NCI-H2107 treated with DMSO at 0.1 percent for 48 hours (cell line): ENCODE measurements around the gene CDH13.

ENCODE experiments used
- DNase-seq: peaks from one replicate; lab custom pipeline; 2025; ENCODE audit not compliant: unreplicated experiment; lab: John Stamatoyannopoulos, UW

Gene CDH13

GRCh38 chr16:83626676-83627075 lies 999.9 kb downstream of the CDH13 start:
- DNase-seq, result no peak

- DNase-seq, result no peak
These were observed 1001.2 kb downstream of the CDH13 start for GRCh38 chr16:83627996-83628395.

GRCh38 chr16:83629426-83629825 lies 1002.7 kb downstream of the CDH13 start:
- DNase-seq, result no peak

GRCh38 chr16:83629836-83630235 lies 1003.1 kb downstream of the CDH13 start:
- no peak for DNase-seq

GRCh38 chr16:83630979-83631378 lies 1004.2 kb downstream of the CDH13 start:
- DNase-seq, result no peak

GRCh38 chr16:83633286-83633685 lies 1006.5 kb downstream of the CDH13 start:
- no peak for DNase-seq

DNA sequence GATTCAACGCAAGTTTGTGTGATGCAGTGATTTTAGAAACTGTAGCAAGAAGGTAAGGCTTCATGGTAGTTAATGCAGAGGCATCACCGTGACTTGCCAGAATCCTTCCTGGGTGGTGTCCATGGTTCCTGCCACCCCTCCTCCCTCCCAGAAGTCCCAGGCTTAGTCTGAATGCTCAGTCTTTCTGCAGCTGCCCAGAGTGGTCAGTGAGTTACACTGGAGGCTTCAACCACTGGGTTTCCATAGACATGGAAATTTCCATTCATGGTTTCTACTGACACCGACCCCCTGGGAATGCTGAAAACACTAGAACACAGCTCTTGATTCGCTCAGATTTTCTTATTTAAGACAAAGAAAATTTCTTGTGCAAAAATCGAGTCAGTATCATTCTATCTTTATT lies 1021.6 kb downstream of the CDH13 start:
- DNase-seq, result no peak

DNA sequence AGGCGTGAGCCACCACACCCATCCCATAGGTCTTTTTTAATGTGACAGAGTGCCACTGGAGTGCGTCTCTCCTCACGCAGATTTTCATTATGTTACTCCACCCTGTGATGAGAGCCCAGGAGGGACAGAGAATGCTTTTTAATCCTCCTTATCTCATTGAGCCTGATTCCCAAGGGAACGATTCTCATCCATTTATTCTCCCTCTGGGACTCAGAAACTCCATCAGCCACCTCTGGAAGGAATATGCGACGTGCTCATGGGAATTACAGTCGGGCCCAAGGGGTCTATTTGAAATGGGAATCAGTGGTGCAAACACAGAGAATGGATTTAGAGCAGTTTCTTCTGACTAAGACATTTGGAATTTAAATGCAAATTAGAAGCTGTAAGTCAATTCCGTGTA lies 1025.1 kb downstream of the CDH13 start:
- DNase-seq, result no peak

DNA sequence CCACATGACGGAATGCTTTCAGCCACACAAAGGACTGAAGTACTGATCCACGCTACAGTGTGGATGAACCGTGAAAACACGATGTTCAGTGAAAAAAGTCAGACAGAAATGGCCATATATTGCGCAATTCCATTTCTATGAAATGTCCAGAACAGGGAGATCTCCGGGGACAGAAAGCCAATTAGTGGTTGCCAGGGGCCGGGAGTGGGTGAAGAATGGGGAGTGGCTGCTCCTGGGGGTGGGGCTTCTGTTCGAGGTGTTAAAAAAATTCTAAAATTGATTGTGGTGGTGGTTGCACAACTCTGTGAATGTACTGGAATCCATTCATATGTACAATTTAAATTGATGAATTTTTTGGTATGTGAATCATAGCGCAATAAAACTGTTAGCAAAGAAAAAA lies 1026.2 kb downstream of the CDH13 start:
- DNase-seq, result no peak

DNA sequence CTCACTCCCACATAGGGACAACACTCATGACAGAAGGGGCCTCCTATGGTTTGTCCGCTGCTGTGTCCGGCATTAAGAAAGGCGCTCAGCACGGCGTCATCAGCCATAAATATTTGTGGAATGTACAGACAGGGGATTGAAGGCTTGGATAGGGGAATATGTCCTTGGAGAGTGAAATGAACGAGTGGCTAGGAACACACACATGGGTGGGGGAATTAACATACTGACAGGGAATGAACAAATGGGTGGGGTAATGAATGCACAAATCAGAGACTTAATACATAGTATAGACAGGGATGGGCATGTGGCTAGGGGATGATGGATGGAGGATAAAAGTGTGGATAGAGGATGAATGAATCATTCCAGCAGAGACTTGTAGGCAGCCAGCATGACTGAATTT lies 1027.0 kb downstream of the CDH13 start:
- DNase-seq, result no peak

DNA sequence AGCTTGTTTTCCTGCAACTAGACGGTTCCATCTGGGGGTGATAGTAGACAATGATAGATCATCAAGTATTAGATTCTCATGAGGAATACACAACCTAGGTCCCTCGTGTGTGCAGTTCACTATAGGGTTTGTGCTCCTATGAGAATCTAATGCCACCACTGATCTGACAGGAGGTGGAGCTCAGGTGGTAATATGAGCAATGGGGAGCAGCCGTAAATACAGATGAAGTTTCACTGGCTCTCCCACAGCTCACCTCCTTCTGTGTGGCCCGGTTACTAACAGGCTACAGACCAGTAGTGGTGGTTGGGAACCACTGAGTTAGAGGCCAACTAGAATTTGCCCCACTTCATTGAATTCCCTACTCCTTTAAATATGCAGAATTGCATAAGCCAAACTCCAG lies 1033.5 kb downstream of the CDH13 start:
- no peak for DNase-seq

DNA sequence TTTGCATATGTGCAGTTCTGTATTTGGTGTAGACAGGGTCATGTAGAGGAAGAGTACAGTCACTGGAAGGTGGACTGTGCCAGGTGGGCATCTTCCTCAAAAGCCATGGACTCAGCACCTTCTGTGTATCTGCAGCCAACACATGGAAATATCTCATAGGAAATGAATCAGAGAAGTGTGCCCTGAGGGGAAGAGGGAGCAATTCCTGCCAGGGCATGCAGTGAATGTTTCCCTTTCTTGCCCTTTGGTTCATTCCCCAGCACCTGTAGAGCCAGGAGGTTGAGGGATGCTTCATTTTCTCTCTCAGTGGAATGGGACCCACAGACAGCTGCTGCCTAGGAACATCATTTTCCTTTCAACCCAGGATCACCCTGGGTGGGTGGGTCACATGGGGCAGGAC lies 1034.9 kb downstream of the CDH13 start:
- DNase-seq, result no peak

DNA sequence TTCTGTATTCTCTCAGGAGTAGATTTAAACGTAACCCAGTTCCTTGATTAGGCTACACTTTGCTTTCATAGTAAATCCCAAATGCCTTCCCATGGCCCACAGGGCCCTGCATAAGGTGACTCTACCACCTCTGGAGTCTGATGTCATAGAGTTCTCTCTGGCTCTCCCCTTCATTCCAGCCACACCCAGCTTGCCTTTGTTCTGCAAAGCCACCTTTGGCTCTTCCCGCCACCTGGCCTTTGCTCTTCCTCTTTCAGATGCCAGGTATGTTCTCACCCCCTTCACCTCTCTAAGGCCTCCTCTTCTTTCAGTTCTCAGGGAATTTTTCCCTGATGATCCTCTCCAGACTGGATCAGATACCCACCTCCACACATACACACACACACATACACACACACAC lies 1039.7 kb downstream of the CDH13 start:
- no peak for DNase-seq

- DNase-seq, result no peak
These were observed 1042.7 kb downstream of the CDH13 start for GRCh38 chr16:83669456-83669855.

DNA sequence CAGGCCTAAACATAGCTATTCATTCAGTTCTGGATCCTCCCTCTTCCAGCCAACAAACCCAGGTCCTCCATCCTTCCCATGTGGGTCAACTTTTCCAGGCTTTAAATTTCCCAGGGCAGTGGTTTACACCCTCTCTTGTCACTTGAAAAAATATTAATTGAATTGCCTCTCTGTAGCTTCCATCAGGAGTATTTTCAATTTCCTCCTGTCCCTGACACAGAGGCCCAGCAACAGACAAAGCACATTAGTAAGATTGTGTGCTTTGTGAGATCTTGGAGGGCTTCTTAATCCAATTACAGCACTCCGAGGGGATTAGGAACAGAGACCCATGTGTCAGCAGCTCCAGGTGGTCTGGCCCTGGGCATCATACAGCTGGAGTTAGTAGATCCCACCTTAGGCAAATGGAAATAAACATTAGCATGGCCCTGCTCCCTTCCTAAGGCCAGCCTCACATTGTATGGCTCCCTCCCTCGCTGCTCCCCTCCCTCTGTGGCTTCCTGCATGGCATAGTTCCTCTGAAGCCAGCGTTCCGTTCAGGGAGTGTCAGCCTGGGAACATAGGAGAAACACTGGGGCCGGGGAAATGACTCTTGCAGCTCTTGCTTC lies 1048.3 kb downstream of the CDH13 start:
- no peak for DNase-seq

- DNase-seq, result no peak
These were observed 1049.3 kb downstream of the CDH13 start for GRCh38 chr16:83676086-83676485.

- no peak for DNase-seq
These were observed 1054.2 kb downstream of the CDH13 start for GRCh38 chr16:83680980-83681379.

GRCh38 chr16:83681381-83681956 lies 1054.7 kb downstream of the CDH13 start:
- DNase-seq, result no peak

DNA sequence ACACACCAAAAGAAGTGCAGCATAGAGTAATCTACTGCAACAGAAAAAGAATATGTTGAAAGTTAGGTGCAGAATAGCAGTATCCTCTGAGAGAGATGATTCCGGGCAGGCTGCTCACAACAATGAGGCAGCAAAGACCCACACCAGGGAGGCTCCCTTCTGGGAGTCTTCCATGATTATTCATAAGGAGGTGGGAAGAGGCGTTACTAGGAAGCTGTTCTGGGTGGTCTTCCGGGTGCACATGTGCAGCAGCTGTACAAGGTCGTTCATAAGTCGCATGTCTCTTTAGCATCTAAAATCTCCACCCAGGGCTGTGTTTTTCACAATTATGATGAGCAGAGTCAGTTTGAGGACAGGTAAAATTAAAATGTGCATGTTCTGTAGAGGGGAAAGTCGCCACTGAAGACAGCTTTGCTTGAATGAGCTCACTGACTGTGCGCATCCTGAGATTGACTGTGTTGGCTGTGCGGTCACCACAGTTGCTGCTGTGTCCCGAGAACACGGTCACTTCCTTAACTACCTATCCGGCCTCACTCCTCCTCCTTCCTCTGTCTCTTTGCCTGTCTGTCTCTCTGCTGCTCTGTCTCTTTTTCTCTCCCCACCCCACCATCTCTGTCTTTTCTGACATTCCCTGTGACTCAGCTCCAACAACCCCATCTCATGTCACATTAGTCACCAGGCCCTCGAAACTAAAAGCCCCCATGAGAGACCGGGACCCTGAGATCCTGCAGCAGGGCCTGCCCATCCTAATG lies 1055.5 kb downstream of the CDH13 start:
- no peak for DNase-seq

- DNase-seq, result no peak
These were observed 1056.1 kb downstream of the CDH13 start for GRCh38 chr16:83682868-83683235.

- DNase-seq, result no peak
These were observed 1058.9 kb downstream of the CDH13 start for GRCh38 chr16:83685615-83686165.

- DNase-seq, result no peak
These were observed 1060.0 kb downstream of the CDH13 start for GRCh38 chr16:83686726-83687125.
